OCI-M2 (cell line): ENCODE data around the gene PLA2G4F.

Experiments used
- DNase-seq: peaks from one replicate; lab custom pipeline; 2025; ENCODE audit not compliant: unreplicated experiment; lab: John Stamatoyannopoulos, UW

The PLA2G4F gene

GRCh38 chr15:42163947-42164550 is 7.6 kb upstream of the PLA2G4F start:
- DNase-seq: no peak

GRCh38 chr15:42163291-42163690 is 6.9 kb upstream of the PLA2G4F start:
- DNase-seq: no peak

GRCh38 chr15:42160136-42160535 is 3.7 kb upstream of the PLA2G4F start:
- DNase-seq: no peak

GRCh38 chr15:42159381-42160015 is 3.1 kb upstream of the PLA2G4F start:
- DNase-seq: no peak

- DNase-seq: no peak
Measured at GRCh38 chr15:42158941-42159340, 2.5 kb upstream of the PLA2G4F start.

GRCh38 chr15:42157981-42158765 is 1.7 kb upstream of the PLA2G4F start:
- no peak for DNase-seq

- no peak for DNase-seq
Measured at GRCh38 chr15:42157381-42157780, 945 bp upstream of the PLA2G4F start.

GRCh38 chr15:42155546-42156242 is 742 bp downstream of the PLA2G4F start:
- no peak for DNase-seq

GRCh38 chr15:42154956-42155355 is 1.5 kb downstream of the PLA2G4F start:
- DNase-seq: no peak

GRCh38 chr15:42154212-42154941 is 2.1 kb downstream of the PLA2G4F start:
- no peak for DNase-seq

GRCh38 chr15:42153874-42154211 is 2.6 kb downstream of the PLA2G4F start:
- DNase-seq: no peak

GRCh38 chr15:42152921-42153698 is 3.3 kb downstream of the PLA2G4F start:
- no peak for DNase-seq

GRCh38 chr15:42152196-42152920 is 4.1 kb downstream of the PLA2G4F start:
- DNase-seq: no peak

GRCh38 chr15:42151736-42152135 is 4.7 kb downstream of the PLA2G4F start:
- no peak for DNase-seq

GRCh38 chr15:42151141-42151561 is 5.3 kb downstream of the PLA2G4F start:
- DNase-seq: no peak

GRCh38 chr15:42150219-42150970 is 6.0 kb downstream of the PLA2G4F start:
- DNase-seq: no peak

GRCh38 chr15:42149493-42150218 is 6.8 kb downstream of the PLA2G4F start:
- DNase-seq: no peak

GRCh38 chr15:42148808-42149492 is 7.5 kb downstream of the PLA2G4F start:
- DNase-seq: no peak
